Adrenal gland (tissue), 5 donors: ENCODE results near the gene IRF8.

ENCODE experiments used
- CTCF ChIP-seq, 6 experiments: fragments of 450-650 bp in 4 of 6; fragments of 200-600 bp in 2 of 6; sonication (generic) in 1 of 6; IDR thresholded peaks; 1 replicate in 5 of 6; 2 replicates in 1 of 6; pipeline versions ENCODE4 v1.5.1 to v1.8.0; 2016 to 2021; ENCODE audit warnings: antibody characterized with exemption in 6 of 6, mild to moderate bottlenecking in 2 of 6, moderate library complexity in 1 of 6
- POLR2A ChIP-seq, 2 donors: fragments of 450-650 bp; IDR thresholded peaks; one replicate each; pipeline ENCODE4 v1.6.1; 2017; ENCODE audit warnings: antibody characterized with exemption in 2 of 2, mild to moderate bottlenecking in 2 of 2, moderate library complexity in 1 of 2
- donor health status: DM: no; HTN: no; CAD: no.

GRCh38 chr16:85917012-85917411 is 18.1 kb downstream of the IRF8 start:
- no peak for TF ChIP-seq POLR2A (IDR thresholded peaks at IDR 0.05)
- no peak for TF ChIP-seq CTCF (IDR thresholded peaks at IDR 0.05)
